Measurements from ENCODE around the gene CTSK.
"Not testable (repeated sequence)": the region's sequence is repeated elsewhere in the genome, so short reads cannot be mapped to it uniquely, and the experiment has no call there.

The CTSK gene

DNA sequence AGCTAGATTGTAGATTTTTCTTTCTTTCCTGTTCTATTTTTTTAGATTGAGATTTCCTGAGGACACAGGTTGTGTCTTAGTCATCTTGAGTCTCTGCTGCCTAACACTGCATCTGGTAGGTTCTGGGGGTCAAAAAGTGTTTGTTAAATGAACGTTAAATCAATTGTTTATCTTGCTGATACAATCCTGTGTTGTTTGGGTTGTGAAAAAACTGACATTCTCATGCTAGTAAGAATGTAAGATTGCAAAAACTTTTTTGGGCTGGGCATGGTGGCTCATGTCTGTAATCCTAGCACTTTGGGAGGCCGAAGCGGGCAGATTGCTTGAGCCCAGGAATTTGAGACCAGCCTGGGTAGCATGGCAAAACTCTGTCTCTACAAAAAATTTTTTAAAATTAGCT is 3.4 kb downstream of the CTSK start:
- DNase-seq: no peak

GRCh38 chr1:150799089-150799488 is 9.0 kb downstream of the CTSK start:
- no peak for DNase-seq

GRCh38 chr1:150798525-150798924 is 9.5 kb downstream of the CTSK start:
- DNase-seq: peak; percentile 91

DNA sequence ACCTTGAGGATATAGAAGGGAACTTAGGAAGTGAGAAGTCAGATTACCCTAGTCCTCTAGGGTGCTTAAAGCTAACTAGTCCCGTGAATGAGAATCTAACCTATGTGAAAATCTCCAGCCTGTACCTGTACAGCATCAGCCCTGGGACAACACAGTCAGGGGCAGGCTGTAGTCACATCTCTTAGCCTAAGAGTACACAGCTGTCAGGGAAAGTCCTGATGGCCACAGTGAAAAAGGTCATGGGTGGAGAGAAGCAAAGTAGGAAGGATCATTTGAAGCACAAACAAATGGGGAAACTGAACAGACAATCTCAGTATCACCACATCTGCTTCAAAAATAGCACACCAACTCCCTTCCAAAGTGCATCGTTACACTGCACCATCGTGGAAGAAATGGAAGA is 11.7 kb downstream of the CTSK start:
- no peak for DNase-seq

GRCh38 chr1:150793778-150794177 is 14.3 kb downstream of the CTSK start:
- DNase-seq: not testable (repeated sequence)

GRCh38 chr1:150793221-150793620 is 14.8 kb downstream of the CTSK start:
- no peak for DNase-seq

- no peak for DNase-seq
Observed at GRCh38 chr1:150791585-150791984, 16.5 kb downstream of the CTSK start.

- DNase-seq: no peak
Observed at GRCh38 chr1:150789396-150789795, 18.7 kb downstream of the CTSK start.

GRCh38 chr1:150788946-150789345 is 19.1 kb downstream of the CTSK start:
- no peak for DNase-seq

DNA sequence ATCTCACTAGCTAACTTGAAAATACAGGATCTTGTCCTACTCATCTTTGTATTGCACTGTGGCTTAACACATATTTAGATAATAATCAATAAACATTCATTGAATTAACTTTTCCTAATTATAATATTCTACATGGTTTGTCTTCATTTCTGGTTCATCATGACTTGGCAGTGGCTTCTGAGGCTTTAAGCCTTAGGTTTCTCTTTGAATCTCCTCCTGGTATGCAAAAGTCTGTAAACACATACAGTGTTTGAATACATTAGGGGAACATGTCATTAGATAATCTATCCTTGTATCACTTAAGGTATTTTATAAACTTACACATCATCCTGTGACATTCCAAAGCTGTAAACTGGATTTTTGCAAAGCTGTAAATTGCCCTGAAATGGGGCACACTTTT is 20.6 kb downstream of the CTSK start:
- DNase-seq: no peak

GRCh38 chr1:150780510-150780909 is 27.6 kb downstream of the CTSK start:
- no peak for DNase-seq

DNA sequence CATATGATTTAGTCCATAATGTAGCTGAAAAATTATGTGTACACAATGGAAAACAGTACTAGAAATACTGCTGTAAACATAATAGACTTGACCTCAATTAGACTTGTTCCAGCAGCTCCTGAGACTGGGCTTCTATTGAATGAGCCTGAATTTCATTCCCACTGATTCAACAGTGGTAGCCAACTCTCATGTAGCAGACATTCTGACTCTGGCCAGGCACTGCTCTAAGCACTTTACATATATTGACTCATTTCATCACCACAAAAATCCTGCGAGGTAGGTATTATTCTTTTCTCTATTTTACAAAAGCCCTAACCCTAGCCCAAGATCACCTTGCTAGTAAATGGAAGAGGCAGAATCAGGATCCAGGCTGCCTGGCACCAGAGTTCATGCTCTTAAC is 29.7 kb downstream of the CTSK start:
- no peak for DNase-seq

DNA sequence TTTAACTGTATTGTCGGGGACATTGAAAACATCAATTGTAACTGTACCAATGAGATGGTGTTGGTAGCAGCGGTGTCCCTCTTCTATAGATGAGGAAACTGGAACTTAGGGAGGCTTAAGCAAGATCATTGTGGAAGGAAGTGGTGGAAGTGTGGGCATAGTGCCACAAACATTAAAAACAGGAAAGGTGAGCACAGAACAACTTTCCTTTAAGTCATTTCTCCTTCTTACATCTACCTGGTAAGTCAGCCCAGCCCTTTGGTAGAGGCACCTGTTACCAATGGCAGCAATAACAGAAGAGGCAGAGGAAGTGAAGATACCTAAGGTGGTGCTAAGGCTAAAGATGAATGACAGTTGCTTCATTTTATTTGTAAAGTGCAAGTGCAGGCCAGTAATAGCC is 30.5 kb downstream of the CTSK start:
- no peak for DNase-seq

DNA sequence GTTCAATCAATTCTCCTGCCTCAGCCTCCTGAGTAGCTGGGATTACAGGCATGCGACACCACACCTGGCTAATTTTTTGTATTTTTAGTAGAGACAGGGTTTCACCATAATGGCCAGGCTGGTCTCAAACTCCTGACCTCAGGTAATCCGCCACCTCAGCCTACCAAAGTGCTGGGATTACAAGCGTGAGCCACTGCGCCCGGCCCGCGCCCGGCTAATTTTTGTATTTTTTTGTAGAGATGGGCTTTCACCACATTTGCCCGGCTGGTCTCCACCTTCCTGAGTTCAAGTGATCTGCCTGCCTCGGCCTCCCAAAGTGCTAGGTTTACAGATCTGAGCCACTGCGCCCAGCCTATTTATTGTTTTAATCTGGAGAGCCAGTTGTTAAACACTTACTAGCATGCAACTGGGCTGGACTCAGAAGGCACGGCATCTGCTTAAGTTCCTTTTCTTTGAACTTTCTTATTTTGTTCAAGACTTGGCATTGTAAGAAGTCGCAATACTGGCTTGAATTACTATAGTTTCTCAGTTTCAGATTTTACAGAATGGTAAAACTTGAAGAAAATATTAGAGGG is 32.0 kb downstream of the CTSK start:
- DNase-seq: not testable (repeated sequence)

DNA sequence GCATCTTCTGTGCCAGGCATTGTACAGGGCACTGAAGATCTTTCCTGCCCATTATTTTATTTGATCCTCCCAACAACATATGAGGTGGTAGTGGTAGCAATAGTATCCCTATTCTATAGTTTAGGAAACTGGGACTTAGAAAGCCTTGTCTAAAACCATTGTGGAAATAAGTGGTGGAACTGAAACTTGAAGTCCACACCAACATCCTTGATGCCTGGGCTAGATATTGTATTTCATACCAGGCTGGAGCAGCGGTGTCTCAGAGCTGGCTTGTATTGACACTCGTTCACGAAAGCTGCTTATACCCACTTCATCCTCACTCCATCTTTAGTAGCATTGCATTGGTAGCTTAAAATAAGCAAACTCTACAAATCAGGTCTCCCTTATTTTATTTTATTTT is 32.8 kb downstream of the CTSK start:
- DNase-seq: no peak

- DNase-seq: no peak
Observed at GRCh38 chr1:150772326-150772725, 35.7 kb downstream of the CTSK start.

DNA sequence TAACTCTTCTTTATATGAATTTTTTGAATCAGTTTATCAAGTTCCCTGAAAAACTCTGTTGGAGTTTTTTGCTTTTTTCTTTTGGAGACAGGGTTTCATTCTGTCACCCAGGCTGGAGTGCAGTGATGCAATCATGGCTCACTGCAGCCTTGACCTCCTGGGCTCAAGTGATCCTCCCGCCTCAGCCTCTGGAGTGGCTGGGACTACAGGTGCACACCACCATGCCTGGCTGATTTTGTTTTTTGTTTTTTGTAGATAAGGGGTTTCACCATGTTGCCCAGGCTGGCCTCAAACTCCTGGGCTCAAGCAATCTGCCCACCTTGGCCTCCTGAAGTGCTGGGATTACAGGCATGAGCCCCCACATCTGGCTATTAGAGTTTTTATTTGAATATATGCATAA is 40.4 kb downstream of the CTSK start:
- DNase-seq: not testable (repeated sequence)

- DNase-seq: not testable (repeated sequence)
Observed at GRCh38 chr1:150765977-150766301, 42.1 kb downstream of the CTSK start.

GRCh38 chr1:150765296-150765976 is 42.6 kb downstream of the CTSK start, which contains the start of gene CTSS:
Gene CTSS (minus strand): TSS chr1:150765778. CDS start chr1:150764763, 1,015 bp downstream.
- peak; percentile 44 for DNase-seq

- no peak for DNase-seq
Observed at GRCh38 chr1:150764617-150765101, 43.4 kb downstream of the CTSK start.

- no peak for DNase-seq
Observed at GRCh38 chr1:150763018-150763417, 45.0 kb downstream of the CTSK start.

- no peak for DNase-seq
Observed at GRCh38 chr1:150762552-150762951, 45.5 kb downstream of the CTSK start.

DNA sequence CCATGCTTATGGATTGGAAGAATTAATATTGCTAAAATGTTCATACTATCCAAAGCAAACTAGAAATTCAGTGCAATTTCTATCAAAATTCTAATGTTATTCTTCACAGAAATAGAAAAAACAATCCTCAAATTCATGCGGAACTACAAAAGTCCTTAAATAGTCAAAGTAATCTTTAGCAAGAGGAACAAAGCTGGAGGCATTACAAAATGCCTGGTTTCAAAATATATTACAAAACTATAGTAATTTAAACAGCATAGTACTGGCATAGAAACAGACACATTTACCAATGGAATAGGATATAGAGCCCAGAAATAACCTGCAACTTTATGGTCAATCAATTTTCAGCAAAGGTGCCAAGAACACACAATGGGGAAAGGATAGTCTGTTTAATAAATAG is 46.3 kb downstream of the CTSK start:
- no peak for DNase-seq

GRCh38 chr1:150760013-150760412 is 48.0 kb downstream of the CTSK start:
- no peak for DNase-seq

DNA sequence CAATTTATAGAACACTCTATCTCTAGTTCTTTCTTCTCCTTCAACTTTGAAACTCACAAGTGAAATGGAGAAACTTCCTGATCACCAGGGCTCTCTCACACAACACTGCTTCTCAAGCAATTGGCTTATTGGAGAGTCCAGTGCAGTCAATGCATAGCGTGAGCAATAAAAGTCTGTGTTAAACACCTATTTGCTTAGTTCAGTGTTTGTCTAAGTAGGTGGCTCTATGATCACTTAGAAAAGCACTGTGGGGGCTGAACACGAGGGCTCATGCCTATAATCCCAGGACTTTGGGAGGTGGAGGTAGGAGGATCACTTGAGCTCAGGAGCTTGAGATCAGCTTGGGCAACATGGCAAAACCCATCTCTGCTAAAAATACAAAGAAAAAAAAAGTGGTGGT is 54.6 kb downstream of the CTSK start:
- DNase-seq: peak; percentile 15
